GM21515 (cell line): ENCODE results near the gene CARS1.
"Not testable (repeated sequence)": the region's sequence is repeated elsewhere in the genome, so short reads cannot be mapped to it uniquely, and the experiment has no call there.

Source experiments
- ATAC-seq: cut with Tn5 transposase; IDR thresholded peaks from one replicate; pipeline ENCODE4 v1.9.1; 2021; ENCODE audit not compliant: unreplicated experiment

CARS1 gene

GRCh38 chr11:3063876-3064275, 6.7 kb upstream of the CARS1 start:
- ATAC-seq, result not testable (repeated sequence)

- not testable (repeated sequence) for ATAC-seq
These were observed 6.2 kb upstream of the CARS1 start for GRCh38 chr11:3063432-3063831.

DNA sequence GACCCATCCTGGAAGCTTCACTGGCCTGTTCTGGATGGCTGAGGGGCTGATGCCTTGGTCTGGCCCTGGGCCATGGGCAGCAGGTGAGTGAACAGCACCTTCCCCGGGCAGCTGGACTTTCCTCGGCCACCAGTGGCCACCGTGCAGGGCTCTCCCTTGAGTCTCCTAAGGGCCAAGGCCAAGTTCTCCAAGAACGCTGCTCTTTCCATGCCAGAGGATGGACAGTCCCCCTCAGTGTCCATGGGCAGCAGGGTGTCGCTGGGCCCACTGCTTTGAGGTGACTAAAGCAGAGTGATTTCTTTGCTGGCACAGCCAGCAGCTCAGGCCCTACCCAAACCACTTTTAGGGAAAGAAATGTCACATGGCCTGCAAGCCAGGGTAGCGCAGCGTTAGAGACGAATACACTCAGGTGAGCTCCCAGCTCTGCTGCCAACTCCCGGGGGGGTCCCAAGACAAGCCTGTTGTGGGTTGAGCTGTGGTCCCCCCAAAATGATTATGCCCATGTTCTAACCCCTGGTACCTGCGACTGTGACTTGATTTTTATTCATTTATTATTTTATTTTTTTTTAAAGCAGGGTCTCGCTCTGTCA, 3.3 kb upstream of the CARS1 start:
- ATAC-seq, result no peak

GRCh38 chr11:3058753-3059664, 1.8 kb upstream of the CARS1 start:
- ATAC-seq, result no peak

GRCh38 chr11:3056296-3057068, 741 bp downstream of the CARS1 start:
- ATAC-seq, result peak; percentile 4

DNA sequence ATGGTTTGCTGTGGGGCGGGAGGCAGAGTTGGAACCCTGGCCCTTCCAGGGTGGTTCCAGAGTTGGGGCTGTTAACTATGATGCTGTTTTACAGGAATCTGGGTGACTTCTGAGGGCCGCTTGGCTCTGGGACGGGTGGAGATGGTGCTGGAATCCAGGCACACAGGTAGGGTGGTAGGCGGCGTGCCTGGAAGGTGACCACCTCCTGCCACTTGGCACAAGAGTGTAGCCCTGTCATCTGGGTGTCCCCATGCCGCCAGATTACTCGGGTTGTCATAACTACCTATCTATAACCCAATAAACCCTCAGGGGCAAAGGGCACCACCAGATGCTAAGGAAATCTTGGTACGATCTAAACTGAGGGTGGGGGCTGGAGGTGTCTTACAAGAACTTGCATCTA, 1.3 kb downstream of the CARS1 start:
- no peak for ATAC-seq

GRCh38 chr11:3052567-3052966, 4.7 kb downstream of the CARS1 start:
- ATAC-seq, result no peak

- ATAC-seq, result no peak
These were observed 5.1 kb downstream of the CARS1 start for GRCh38 chr11:3052109-3052479.

GRCh38 chr11:3051196-3052108, 5.8 kb downstream of the CARS1 start:
- no peak for ATAC-seq

DNA sequence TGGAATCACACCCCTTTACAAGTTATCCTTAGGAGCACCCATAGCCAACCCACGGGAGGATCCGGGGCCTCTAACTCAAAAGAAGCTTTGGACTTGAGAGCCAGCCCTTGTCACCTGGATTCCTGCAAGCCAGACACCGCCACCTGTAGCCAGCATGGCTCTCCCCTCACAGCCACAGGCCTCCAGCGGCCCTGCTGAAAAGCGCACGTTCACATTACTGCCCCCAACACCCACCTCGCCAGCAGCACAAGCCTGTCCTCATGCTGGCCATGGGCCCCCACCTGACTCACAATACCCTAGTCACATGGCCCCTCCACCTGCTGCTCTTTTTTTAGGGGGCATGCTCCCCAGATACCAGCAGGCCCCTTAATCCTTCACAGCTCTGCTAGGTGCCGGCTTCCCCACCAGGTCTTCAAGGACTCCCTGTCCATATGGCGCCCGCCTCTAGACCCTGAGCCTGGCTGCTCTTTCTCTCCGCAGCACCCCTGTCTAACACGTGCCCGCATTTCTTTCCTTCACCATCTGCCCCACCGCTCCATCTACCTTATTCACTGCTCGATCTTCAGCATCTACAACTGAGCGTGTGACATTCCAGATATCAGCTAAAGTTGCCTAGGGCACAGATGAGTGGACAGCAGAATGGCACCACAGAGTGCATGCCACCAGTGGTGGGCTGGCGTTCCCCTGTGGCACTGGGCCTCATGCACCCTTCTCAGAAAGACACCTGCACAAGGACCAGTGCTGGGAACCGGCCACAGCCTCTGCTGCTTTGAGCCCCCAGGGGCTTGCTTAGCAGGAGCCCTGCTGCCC, 6.6 kb downstream of the CARS1 start:
- ATAC-seq, result no peak

- peak; percentile 86 for ATAC-seq
These were observed 7.6 kb downstream of the CARS1 start for GRCh38 chr11:3049430-3050243.

DNA sequence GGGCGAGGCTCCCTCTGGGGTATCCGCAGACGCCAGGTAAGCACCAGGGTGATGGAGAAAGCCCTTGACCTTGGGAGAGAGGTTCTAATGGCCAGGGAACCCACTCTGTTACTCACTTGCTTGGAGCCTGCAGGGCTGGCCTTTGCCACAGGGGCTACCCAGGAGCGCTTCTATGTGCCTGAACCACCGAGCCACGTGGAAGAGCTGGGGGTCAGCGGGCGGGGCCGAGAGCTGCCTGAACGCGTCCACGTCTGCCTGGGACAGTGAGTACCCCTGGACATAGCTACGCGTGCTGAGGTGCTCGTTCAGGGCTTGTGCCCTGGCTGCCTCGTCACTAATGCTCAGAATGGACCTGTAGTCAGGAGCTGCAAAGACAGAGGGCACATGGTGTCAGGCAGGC, 9.6 kb downstream of the CARS1 start:
- ATAC-seq, result no peak

DNA sequence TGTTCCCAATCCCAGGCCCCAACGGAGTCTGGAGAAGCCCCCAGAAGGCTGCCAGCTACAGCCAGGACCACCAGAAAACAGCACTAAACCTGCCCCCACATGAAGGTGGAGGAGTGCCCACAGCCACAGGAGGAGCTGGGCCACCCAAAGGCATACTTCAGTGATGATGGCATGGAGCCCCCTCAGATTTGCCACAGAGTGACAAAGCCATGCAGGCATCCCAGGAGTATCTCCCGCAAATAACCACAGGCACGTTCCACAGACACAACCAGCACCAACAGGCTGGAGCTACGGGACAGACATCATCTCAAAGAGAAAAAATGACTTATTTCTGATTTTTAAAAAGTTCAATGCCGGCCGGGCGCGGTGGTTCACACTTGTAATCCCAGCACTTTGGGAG, 10.6 kb downstream of the CARS1 start:
- ATAC-seq, result no peak

DNA sequence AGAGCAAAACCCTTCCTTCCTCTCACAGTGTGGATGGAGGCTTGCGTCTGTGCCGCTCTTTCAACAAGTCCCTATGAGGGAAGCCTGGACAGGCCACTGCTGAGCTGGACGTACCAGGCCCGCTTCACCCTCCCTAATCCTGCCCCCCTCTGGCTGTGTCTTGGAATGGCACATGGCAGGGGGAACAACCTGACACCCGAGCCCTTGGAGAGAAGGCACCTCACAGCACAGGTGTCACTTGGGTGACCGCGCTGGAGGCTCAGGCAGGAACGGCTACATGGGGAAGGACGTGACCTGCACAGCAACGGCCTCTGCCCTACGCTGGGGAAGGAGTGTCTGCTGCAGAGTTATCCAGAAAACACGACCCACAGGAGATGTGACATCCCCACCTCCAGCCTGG, 11.0 kb downstream of the CARS1 start:
- no peak for ATAC-seq

DNA sequence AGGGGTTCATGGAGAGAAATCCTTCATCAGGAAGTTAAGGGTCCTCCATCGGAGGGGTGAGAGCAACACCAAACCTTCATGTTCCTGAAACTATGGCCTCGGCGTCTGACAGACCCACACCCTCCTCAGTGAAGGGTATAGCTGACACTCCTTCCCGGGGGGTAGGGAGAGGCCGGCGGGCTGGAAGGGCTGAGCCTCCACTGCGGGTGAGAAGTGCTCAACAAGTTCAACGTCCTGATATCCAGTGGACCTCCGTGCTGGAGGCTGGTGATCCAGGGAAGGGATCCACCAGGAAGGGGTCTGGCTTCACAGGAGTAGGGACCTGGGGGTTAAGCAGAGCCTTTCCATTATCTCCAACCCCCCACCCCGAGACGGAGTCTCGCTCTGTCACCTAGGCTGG, 12.3 kb downstream of the CARS1 start:
- no peak for ATAC-seq

- no peak for ATAC-seq
These were observed 13.2 kb downstream of the CARS1 start for GRCh38 chr11:3044004-3044403.

DNA sequence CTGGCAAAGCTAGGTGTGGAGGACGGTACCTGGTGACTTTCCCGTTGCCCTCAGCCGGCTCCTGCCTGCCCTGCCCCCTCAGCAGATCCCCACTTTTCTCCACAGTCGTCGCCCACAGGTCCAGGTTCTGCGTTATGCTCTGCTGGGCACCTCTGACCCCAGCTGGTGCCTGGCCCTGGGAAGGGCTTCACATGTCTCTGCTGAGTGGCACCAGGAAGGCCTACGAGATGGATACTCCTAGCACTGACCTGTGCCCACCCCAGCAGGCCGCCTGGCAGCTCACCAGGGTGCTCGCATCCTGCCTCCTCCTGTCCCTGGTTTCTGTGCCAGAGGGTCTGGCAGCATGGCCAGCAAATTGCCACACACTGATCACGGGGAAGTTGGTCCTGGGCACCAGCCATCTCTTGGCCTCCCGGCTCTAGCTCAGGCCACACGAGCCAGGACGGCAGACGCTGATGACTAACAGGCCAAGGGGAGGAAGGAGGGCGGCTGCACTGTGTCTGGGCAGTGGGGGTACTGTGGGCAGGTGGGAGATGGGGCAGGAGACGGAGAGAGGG, 13.8 kb downstream of the CARS1 start:
- ATAC-seq, result no peak

DNA sequence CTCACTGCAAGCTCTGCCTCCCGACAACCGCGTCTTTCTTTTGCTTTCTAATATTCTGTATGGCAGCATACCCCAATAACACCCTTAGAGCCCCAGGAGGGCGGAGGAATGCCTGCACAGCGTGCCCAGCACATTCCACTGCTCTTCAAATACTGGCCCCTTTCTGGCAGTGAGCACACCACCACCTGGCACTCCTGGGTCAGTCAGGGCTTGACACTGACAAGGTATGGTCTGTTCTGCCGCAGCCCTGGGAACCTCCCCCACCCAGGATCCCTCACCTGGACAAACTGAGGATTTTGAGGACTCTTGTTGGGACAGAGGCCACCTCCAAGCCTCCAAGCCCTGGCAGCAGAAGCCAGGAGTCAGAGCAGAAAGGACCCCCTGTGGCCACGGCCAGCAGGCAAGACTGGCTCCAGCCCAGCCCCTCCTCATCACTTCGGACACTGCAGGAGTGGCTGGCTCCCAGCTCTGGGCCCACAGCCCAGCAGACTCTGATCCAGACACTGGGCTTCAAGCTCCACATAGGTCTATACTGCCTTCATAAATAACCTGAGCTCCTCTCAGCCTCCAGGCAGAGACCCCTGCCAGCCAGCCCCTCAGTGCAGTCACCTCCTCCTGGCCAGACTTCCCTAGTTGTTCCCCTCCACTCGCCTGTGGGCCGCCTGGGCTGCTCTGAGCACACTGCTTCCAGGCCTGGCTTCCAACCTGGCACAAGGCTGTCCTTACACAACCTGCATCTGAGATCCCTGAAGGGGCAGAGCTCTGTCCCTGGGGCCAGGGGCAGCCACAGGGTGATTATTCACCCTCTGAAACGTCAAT, 14.5 kb downstream of the CARS1 start:
- no peak for ATAC-seq
